ENCODE data around the gene SCARB1.
"Not testable (repeated sequence)": the region's sequence is repeated elsewhere in the genome, so short reads cannot be mapped to it uniquely, and the experiment has no call there.

Gene SCARB1

GRCh38 chr12:124863416-124864325 is at the start of gene SCARB1:
TSS of gene SCARB1 (minus strand) at chr12:124863864. CDS start at chr12:124863720, 144 bp downstream.
- DNase-seq (ENCODE audit: low spot score) = peak; percentile 100

DNA sequence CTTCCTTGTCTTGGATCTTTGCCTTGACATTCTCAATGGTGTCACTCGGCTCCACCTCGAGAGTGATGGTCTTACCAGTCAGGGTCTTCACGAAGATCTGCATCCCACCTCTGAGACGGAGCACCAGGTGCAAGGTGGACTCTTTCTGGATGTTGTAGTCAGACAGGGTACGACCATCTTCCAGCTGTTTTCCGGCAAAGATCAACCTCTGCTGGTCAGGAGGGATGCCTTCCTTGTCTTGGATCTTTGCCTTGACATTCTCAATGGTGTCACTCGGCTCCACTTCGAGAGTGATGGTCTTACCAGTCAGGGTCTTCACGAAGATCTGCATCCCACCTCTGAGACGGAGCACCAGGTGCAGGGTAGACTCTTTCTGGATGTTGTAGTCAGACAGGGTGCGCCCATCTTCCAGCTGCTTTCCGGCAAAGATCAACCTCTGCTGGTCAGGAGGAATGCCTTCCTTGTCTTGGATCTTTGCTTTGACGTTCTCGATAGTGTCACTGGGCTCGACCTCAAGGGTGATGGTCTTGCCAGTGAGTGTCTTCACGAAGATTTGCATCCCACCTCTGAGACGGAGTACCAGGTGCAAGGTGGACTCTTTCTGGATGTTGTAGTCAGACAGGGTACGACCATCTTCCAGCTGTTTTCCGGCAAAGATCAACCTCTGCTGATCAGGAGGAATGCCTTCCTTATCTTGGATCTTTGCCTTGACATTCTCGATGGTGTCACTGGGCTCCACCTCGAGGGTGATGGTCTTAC is 49.0 kb upstream of the SCARB1 start:
- not testable (repeated sequence) for DNase-seq (ENCODE audit: low spot score)

DNA sequence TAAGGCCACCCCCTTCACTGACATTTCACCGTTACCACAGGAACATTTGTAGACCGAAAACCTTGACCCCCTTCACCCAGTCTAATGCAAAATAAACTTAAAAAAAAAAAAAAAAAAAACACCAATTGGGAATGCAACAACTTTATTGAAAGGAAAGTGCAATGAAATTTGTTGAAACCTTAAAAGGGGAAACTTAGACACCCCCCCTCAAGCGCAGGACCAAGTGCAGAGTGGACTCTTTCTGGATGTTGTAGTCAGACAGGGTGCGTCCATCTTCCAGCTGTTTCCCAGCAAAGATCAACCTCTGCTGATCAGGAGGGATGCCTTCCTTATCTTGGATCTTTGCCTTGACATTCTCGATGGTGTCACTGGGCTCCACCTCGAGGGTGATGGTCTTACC is 47.9 kb upstream of the SCARB1 start:
- DNase-seq (ENCODE audit: low spot score) = not testable (repeated sequence)

DNA sequence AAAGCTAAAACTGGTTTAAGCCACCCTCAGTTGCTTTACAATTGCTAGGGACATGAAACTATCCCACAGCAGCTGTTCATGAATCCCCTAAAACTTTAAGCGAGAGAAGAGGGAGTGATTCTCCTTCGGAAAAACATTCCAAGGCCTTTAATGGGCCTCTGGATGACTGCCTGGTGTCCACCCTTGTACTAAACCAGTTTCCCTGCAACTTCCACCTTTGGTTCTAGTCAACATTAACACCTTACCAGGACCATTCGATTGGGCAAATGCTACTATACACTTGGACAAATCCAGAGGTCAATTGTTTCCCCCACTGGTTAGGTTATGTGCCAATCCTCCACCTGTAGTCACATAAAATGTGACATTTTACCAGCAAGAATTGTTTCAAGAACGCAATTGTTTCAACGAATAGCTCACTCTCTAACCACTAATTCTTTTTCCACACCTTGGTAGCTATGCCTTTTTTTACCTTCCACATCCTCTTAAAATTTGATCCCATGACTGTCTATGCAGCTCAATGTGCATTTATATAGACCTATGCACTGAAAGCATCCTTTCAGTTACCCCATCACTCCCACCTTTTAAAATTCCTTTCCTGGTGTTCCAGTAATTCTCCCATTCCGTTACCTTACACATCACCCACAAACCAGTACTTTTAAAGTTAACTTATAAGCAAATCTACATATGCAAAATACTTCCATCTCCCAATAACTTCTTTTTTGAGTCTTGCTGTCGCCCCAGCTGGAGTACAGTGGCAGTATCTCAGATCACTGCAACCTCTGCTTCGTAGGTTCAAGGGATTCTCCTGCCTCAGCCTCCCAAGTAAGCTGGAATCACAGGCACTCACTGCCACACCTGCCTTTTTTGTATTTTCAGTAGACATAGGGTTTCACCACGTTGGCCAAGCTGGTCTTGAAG is 47.2 kb upstream of the SCARB1 start:
- no peak for DNase-seq (ENCODE audit: low spot score)

DNA sequence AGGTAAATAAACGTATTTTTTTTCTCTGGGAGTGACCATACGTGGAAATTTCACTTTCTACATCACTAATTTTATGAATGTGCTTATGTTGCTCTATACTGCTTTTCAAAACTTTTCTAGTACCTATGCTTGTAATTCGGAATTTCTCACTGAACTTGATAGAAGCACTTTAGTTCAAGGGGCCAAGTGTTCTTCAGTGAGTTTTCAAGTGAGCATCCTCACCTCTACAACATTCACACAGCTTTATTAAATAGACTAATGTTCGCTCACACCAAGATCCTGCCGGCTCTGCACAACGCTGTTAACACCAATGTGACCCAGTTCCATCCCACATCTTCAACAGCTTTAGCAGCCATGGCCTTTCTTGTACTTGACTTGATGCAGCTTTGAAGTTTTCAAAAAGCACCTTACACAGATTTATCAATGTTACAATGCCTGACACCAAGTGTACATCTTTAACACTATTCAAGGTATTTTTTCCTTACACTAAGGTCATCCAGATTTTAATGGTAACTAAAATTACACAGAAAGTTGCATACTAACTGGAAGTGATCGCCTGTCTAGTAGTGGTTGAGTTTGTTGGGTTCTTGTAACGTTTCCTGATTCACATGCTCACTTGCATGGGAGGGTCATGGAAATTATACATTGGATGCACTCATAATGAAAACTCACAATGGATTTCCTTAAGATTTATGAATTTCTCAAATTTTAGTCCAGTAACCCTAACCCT is 46.3 kb upstream of the SCARB1 start:
- DNase-seq (ENCODE audit: low spot score) = no peak

GRCh38 chr12:124906606-124907261 is 43.1 kb upstream of the SCARB1 start:
- DNase-seq (ENCODE audit: low spot score) = peak; percentile 81

DNA sequence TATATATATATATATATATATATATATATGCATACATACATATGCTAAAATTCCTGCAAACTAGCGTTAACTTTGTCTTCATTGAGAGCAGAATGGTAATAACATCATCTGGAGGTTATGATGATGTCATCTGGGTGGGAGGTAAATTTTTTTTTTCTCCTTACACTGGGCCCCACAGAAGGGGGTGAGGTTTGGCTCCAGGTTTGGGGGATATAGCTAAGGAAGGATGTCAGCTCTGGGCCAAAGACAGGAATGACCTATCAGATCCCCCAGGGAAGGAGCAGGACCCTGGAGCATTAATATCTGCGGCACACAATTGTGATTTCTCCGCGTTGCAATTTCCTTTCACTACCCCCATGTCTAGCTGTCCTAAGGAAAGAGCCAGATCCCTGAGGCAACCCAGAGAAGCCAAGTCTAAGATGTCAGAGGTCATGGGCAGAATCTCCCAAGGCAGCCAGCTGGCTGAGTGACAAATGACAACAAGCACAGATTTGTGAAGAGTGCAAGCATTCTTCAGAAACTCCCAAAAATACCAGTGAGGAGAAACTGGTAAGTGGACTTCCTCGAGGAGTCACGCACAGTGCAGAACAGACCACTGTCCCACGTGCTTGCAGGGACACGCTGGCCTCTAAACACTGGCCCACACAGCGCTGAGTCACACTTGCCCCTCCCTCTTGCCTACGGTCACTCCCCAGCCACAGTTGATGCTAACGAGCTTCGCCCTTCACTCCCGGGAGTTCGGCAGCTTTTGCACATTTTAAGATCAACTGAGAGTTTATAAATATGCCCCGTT is 40.8 kb upstream of the SCARB1 start:
- DNase-seq (ENCODE audit: low spot score) = no peak

- DNase-seq (ENCODE audit: low spot score) = no peak
These were observed 39.3 kb upstream of the SCARB1 start for GRCh38 chr12:124902916-124903315.

DNA sequence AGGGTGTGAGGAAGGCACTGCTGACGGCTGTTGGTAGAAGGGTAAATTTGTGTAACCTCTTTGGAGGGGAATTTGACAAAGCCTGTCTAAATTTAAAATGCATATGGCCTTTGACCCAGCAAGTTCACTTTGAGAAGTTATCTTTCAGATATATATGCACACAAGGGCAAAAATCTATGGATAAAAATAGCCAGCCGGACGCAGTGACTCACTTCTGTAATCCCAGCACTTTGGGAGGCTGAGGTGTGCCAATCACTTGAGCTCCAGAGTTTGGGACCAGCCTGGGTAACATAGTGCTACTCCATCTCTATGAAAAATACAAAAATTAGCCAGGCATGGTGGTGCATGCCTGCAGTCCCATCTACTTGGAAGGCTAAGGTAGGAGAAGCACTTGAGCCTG is 37.3 kb upstream of the SCARB1 start:
- DNase-seq (ENCODE audit: low spot score) = no peak

GRCh38 chr12:124900345-124900795 is 36.7 kb upstream of the SCARB1 start:
- not testable (repeated sequence) for DNase-seq (ENCODE audit: low spot score)

DNA sequence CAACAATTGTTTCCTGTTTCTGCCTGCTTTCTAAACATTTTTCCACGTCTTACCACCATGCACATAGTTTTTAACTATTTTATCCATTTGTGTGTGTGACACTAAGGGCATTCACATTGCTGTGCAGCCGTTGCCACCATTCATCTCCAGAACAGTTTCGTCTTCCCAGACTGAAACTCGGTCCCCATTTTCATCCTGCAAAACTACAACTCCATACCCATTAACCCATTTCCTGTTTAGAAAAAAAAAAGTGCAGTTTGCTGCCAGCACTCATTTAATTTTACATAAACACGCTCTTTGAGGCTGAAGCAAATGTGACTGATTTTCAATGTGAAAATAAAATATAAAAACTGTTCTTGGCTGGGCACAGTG is 35.2 kb upstream of the SCARB1 start:
- no peak for DNase-seq (ENCODE audit: low spot score)

DNA sequence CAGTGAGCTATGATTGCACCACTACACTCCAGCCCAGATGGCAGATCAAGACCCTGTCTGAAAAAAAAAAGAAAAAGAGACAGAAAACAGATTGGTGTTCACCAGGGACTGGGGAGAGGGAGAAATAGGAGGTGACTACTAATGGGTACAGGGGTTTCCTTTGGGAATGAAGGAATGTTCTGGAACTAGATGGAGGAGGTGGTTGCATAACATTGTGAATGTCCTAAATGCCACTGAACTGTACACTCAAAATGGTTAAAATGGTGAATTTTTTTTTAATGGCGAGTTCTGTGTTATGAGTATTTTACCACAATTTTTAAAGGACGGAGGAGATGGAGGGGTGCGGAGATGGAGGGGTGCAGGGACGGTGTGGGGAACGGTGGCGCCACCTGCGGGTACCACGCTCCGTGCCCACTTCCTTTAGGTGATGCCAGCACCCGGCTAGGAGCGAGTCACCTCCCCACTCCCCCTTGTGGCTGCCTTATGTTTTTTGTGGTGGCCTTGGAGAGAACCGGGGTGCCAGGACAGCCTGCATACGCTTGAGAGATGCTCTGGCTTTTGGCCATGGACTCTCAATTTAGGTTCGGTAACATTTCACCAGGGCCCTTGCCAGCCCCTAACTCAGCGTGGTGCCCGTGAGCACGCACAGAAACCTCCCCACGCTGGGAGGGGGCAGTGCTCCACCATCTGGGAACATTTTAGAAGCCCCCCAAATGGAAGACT is 34.7 kb upstream of the SCARB1 start:
- peak; percentile 76 for DNase-seq (ENCODE audit: low spot score)

GRCh38 chr12:124896461-124896860 is 32.8 kb upstream of the SCARB1 start:
- DNase-seq (ENCODE audit: low spot score) = no peak

DNA sequence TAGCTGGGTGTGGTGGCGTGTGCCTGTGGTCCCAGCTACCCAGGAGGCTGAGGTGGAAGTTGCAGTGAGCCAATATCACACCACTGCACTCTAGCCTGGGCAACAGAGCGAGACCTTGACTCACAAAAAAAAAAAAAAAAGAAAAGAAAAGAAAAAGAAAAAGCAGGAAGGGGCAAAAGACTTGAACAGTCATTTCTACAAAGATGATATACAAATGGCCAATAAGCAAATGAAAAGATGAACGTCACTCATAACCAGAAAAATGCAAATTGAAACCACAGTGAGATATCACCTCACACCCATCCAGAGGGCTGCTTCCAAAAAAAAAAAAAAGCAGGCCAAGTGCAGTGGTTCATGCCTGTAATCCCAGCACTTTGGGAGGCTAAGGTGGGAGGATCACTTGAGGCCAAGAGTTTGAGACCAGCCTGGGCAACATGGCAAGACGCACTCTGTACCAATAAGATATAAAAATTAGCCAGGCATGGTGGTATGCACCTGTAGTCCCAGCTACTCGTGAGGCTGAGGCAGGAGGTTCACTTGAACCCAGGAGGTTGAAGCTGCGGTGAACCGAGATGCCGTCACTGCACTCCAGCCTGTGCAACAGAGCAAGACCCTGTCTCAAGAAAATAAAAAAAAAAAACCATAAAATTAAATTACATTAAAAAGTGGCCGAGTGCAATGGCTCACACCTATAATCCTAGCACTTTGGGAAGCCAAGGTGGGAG is 30.3 kb upstream of the SCARB1 start:
- no peak for DNase-seq (ENCODE audit: low spot score)

DNA sequence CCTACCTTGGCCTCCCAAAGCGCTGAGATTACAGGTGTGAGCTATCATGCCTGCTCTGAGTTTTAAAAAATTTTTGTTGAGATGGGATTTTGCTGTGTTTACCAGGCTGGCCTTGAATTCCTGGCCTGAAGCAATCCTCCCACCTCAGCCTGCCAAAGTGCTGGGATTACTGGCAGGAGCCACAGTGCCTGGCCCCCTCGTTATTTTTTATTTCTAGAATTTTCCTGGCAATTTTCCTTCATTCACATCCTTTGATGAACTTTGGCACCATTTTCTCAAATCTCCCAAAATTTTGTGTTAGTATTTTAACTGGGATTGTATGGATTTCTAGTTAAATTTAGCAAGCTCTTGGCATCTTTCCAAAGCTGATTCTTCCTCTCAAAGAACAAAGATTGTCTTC is 24.6 kb upstream of the SCARB1 start:
- no peak for DNase-seq (ENCODE audit: low spot score)

GRCh38 chr12:124887766-124888165 is 24.1 kb upstream of the SCARB1 start:
- DNase-seq (ENCODE audit: low spot score) = not testable (repeated sequence)

GRCh38 chr12:124884587-124885438 is 21.1 kb upstream of the SCARB1 start:
- DNase-seq (ENCODE audit: low spot score) = no peak
